DMS79 treated with DMSO at 0.1 percent for 48 hours (cell line): ENCODE measurements around the gene GNAI2.
A peak's percentile ranks its signal among the peaks of the same experiment; 100 is the strongest.

Experiments
- DNase-seq: peaks from one replicate; lab custom pipeline; 2025; lab: John Stamatoyannopoulos, UW

Gene GNAI2

DNA sequence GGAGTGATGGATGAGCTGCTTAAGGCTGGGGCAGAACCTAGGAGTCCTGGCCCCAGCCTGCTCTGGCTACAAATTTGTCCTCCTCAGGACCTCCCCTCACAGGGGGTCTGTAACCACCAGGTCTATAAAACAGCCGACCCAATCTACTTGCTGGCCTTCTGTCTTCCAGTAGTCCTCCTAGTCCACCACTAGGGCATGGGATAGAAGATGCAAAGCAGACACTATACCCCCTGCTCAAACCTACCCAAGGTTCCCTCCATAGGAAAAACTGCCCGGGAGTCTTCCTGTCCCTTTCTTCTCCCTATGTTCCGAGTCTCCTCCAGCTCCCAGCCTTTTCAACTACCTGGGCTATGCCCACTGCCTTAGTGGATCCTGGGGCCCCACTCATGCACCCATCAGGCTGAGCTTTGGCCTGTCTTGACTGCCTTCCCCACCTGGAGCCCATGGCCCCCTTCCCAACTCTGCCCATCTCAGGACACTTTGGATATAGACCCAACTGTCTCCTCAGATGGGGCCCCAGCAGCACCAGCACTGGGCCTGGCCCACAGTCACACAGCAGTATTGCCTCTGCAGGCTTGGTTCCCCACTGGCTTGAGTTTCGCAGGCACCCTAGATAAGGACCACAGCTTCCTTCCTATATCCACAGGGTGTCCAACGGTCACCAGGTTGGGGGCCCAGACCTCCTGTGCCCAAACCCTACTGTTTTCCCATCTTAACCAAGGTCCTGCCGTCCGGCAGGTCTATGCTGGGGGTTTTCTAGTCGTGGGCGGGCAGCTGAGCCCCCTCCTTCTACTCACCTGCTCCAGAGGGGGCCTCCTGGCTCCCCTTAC lies 62.1 kb downstream of the GNAI2 start:
- DNase-seq = no peak

DNA sequence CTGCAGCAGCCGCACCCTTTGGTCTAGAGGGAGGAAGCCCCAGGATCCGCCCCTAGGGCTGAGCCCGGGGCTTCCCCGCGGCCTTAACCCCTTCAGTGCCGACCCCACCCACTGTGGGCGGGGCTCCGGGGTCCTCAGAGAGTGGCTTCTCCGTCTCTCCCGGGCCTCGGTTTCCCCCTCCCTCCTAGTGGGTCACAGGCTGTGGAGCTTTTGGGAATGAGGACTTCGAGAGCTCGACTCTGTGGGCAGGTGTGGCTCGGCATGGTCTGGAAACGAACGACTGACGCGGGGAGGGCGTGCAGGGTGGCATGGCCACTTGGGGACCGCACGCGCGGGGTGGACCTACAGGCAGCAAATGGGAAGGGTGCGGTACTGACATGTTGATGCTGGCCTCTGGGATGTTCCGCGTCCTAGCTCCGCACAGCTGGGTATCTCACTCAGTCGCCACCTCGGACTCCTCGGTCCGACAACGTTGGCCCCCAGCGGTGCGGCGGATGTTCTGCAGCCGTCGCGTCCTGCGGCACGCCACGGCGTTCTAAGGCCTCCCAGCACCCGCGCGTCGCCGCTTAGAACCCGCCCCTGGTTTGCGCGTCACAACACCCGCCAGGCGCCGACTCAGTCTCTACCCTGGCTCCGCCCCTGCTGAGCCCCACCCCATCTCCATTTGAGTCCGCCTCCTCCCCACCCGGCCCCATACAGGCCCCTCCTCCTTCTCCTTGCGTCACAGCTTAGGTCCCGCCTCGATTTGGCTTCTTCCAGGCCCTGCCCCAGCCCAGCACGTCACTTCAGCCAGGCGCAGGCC lies 63.0 kb downstream of the GNAI2 start, which contains the start of the genes HYAL3 and NAA80:
Gene HYAL3, minus strand, starts transcription at position 570 of the 802 bp plus-strand sequence. CDS start 3,803 bp downstream, outside the sequence.
Gene NAA80, minus strand, starts transcription at position 570 of the 802 bp plus-strand sequence. CDS start 1,942 bp downstream, outside the sequence.
- DNase-seq = peak; percentile 88

DNA sequence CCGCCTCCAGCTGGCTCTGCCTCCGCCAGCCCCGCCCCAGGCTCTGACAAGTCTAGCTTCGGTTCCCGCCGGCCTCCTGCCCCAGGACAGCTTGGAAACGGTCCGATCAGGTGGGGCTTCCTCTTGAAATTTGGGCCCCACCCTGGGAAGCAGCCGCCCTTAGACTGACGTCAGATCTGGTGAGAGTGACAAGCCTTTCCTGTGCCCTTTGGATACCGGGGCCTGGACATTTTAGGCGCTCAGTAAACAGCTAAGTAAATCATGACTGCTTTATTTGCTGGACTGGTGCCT lies 63.6 kb downstream of the GNAI2 start:
- DNase-seq = no peak

DNA sequence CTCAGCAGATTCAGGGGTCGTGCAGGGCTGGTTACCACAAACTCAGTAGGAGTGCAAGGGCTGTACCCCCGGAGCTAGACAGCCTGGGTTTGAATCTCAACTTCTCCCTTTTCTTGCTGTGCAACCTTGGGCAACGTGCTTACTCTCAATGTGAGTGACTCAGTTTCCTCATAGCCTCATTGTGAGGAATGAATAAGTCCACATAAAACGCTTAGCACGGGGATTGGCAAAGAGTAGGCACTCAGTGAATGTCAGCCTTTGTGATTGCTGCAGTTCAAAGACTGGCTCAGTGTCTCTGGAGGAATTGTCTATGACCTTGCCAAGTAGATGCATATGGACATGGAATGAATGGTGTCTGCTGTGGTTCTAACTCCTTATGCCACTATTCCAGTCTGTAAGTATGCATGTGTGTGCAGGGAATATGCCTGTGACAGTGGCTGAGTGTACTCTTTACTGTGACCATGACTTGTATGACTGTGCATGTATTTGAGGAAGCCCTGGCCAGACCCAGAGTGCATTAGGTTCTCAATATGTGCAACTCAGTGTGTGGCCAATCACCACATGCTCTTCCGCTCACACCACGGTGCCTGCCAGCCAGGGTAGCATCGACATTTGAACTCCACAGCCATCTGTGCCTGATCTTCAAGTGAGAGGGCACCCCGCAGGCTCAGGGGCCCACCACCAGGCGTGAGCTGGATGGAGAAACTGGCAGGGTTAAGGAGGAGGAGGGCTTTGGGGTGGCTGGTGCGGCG lies 64.1 kb downstream of the GNAI2 start:
- DNase-seq = no peak

DNA sequence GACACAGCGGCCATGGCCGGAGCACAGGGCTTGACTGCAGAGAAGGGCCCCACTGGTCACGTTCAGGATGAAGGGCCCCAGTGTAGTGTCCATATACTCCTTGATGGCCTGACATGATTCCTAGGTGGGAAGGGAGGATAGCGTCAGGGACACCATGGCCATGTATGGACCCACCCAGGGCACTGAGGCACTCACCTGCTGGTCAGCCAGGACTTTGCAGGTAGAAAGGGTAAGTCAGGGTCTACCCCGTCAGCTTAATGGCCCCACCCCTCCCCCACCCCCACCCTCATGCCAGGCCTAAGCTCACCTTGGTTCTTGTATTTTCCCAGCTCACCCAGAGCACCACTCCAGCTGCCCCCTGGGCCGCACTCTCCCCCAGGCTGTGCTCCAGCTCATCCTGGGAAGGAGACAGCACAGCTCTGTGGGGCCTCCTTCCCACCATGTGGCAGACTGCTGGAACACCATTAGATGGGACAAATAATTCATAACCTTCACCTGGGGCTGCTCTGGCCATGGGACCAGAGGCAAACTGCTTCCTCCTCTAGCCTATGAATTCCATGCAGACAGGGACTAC lies 64.8 kb downstream of the GNAI2 start:
- DNase-seq = no peak

DNA sequence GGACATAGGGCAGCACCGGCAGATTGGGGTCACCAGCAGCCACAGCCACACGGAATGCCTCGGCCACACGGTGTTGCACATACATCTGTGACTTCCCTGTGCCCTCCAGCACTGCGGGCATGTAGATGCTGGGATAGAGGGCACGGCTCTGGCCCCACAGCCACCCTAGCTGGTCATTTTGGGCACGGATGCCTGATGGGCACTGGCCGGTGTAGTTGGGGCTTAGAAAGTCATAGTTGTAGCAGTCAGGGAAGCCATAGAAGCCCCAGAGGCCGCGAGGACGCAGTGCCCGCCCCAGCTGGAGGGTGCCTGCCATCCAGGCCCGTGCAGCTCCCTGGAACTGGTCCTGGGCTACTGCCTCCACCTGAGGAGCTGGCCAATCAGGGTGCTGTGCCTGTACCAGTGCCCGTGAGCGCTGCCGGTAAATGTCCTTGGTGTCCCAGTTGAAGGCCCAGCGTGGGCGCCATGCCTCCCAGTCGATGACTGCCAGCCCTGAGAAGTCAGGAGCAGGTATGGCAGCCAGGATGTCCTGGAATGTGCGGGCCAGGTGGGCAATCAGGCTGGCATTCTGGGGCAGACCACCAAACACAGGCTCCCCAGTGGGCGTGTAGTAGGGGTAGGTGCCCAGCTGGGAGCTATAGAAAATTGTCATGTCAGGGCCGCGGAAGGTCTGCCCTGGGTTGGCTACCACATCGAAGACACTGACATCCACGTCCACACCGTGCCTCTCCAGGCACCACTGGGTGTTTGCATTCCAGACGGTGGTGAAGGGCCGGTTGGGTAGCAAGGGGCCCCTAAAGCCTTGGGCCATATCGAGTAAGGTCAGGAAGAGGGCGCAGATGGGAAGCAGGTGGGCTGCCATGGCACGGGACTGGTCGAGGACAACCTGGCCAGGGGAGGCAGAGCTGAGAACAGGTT lies 66.3 kb downstream of the GNAI2 start:
- no peak for DNase-seq

DNA sequence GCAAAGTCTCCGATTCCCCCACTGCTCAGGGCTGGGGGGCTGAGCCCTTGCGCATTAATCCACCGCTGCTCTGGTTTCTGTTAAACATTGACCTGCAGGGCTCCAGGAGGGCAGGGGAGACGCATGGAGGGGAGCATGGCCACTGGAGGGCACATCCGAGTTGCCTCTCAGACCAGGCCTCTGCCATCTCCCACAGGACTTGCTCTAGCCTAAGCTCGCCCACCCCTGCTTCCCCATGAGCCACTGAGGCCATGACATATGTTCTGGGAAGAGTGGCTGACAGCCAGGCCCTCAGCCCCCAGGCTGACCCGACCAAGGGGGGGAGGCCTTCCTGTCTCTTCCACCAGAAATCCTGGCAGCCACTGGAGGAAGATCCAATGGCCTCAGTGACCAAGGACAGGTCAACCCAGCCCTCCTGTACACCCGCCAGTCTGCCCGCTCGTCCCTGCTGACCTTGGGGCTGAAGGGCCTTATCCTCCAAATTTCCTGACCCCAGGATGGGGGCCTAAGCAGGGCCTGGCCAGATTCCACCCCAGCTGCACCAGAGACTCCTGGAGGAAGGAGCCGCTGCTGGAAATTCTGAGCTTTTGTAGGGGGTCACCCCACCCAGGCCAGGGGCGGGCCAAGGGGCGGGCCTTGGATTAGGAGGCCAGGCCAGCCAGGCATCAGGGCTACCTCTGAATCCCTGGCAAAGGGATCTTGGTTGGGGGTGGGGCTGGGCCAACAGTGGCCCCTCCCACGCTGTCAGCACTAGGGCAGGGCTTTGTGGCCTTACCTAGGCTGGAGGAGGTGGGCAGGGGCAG lies 67.2 kb downstream of the GNAI2 start, which contains the start of gene HYAL1:
Gene HYAL1, minus strand, starts transcription at position 562 of the 803 bp plus-strand sequence. CDS start 618 bp downstream, outside the sequence.
- DNase-seq = no peak

DNA sequence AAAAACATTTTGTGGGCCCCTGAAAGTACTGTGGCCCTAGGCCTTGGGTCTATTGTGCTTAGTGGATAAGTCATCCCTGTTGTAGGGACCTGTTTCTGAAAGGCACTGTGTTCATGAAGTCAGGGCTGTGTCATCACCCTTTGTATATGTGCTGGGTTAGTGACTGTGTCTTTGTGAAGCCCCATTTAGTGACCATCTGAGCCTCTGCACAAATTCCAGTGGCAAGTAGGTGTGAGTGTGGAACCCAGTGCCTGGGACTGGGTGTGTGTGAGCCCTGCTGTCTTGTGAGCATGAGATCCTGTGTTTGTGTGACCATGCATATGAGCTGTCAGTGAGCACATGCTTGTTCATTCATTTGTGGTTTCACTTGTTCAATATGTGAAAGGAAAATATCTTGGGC lies 68.6 kb downstream of the GNAI2 start:
- no peak for DNase-seq
